HEK293 (cell line): ENCODE data around the gene FUT4.
"Not testable (repeated sequence)": the region's sequence is repeated elsewhere in the genome, so short reads cannot be mapped to it uniquely, and the experiment has no call there.

Experiments used
- CTCF ChIA-PET: fragments of 350-600 bp; formaldehyde crosslinking; extraction: SDS; loops from one replicate; lab custom pipeline; 2021; ENCODE audit warnings: antibody characterized with exemption; lab: Yijun Ruan, JAX
- POLR2A ChIA-PET: fragments of 300-600 bp; formaldehyde crosslinking; extraction: SDS; loops from one replicate; lab custom pipeline; 2020; ENCODE audit warnings: antibody characterized with exemption, inconsistent platforms; lab: Yijun Ruan, JAX
- H3K27ac ChIP-seq: fragments of 200-500 bp; sonication (Bioruptor generic); 2 replicates; pipeline ENCODE4 v1.5.1; 2014; ENCODE audit warnings: low read depth, low read length, control low read depth, inconsistent platforms; ENCODE audit errors: extremely low read depth
- H3K36me3 ChIP-seq, 2 experiments: fragments of 200-500 bp in 1 of 2; sonication (Bioruptor generic) in 1 of 2; 1 replicate in 1 of 2; 2 replicates in 1 of 2; pipeline ENCODE4 v1.5.1; 2014 to 2017; ENCODE audit warnings: inconsistent platforms in 2 of 2, low read length in 2 of 2; ENCODE audit not compliant: control insufficient read depth in 2 of 2, insufficient read depth in 1 of 2
- H3K4me1 ChIP-seq: fragments of 200-500 bp; sonication (Bioruptor generic); 2 replicates; pipeline ENCODE4 v1.5.1; 2014; ENCODE audit warnings: mild to moderate bottlenecking, low read length, inconsistent platforms; ENCODE audit not compliant: control insufficient read depth, insufficient read depth
- H3K4me3 ChIP-seq: 2 replicates; pipeline ENCODE4 v1.5.1; 2011; ENCODE audit warnings: low read depth, mild to moderate bottlenecking, control low read depth, low read length, moderate library complexity
- H3K9me3 ChIP-seq: fragments of 200-500 bp; sonication (Bioruptor generic); 2 replicates; pipeline ENCODE4 v1.5.1; 2014; ENCODE audit warnings: low read depth, low read length, inconsistent platforms; ENCODE audit not compliant: control insufficient read depth, insufficient read depth
- SP2 ChIP-seq: fragments of 450-650 bp; formaldehyde crosslinking; IDR thresholded peaks from 2 replicates; pipeline ENCODE4 v1.5.1; 2016; ENCODE audit warnings: missing biosample characterization, missing genetic modification characterization
- ZFP3 ChIP-seq: fragments of 450-650 bp; formaldehyde crosslinking; IDR thresholded peaks from 2 replicates; pipeline ENCODE4 v1.5.1; 2016; ENCODE audit warnings: low read depth, missing biosample characterization, missing genetic modification characterization
- ZNF132 ChIP-seq: fragments of 450-650 bp; formaldehyde crosslinking; IDR thresholded peaks from 2 replicates; pipeline ENCODE4 v1.5.1; 2017; ENCODE audit warnings: missing biosample characterization, missing genetic modification characterization, borderline replicate concordance
- ZNF140 ChIP-seq: fragments of 450-650 bp; formaldehyde crosslinking; IDR thresholded peaks from 2 replicates; pipeline ENCODE4 v1.5.1; 2016; ENCODE audit warnings: missing biosample characterization, missing genetic modification characterization
- ZNF174 ChIP-seq: fragments of 450-650 bp; formaldehyde crosslinking; IDR thresholded peaks from 2 replicates; pipeline ENCODE4 v1.5.0; 2017; ENCODE audit warnings: missing biosample characterization, mild to moderate bottlenecking, missing genetic modification characterization
- ZNF175 ChIP-seq: fragments of 450-650 bp; formaldehyde crosslinking; IDR thresholded peaks from 2 replicates; pipeline ENCODE4 v1.5.1; 2016; ENCODE audit warnings: missing biosample characterization, missing genetic modification characterization
- ZNF248 ChIP-seq: fragments of 450-650 bp; formaldehyde crosslinking; IDR thresholded peaks from 2 replicates; pipeline ENCODE4 v1.5.1; 2017; ENCODE audit warnings: missing biosample characterization, missing genetic modification characterization
- ZNF311 ChIP-seq: fragments of 450-650 bp; formaldehyde crosslinking; IDR thresholded peaks from 2 replicates; pipeline ENCODE4 v1.5.1; 2017; ENCODE audit warnings: missing biosample characterization, missing genetic modification characterization, borderline replicate concordance
- ZNF335 ChIP-seq: fragments of 450-650 bp; formaldehyde crosslinking; conservative IDR thresholded peaks from 2 replicates; pipeline ENCODE4 v1.5.1; 2016; ENCODE audit warnings: missing biosample characterization, missing genetic modification characterization
- ZNF366 ChIP-seq: fragments of 450-650 bp; formaldehyde crosslinking; conservative IDR thresholded peaks from 2 replicates; pipeline ENCODE4 v1.5.1; 2016; ENCODE audit warnings: missing biosample characterization, missing genetic modification characterization
- ZNF473 ChIP-seq: fragments of 450-650 bp; formaldehyde crosslinking; IDR thresholded peaks from 2 replicates; pipeline ENCODE4 v1.5.1; 2017; ENCODE audit warnings: missing biosample characterization, missing genetic modification characterization
- ZNF510 ChIP-seq: fragments of 450-650 bp; formaldehyde crosslinking; IDR thresholded peaks from 2 replicates; pipeline ENCODE4 v1.5.1; 2018; ENCODE audit warnings: mild to moderate bottlenecking, missing genetic modification characterization, missing biosample characterization; ENCODE audit not compliant: insufficient replicate concordance
- ZNF530 ChIP-seq: fragments of 450-650 bp; formaldehyde crosslinking; IDR thresholded peaks from 2 replicates; pipeline ENCODE4 v1.5.1; 2016; ENCODE audit warnings: low read depth, missing biosample characterization, missing genetic modification characterization
- ZNF549 ChIP-seq: fragments of 450-650 bp; IDR thresholded peaks from 2 replicates; pipeline ENCODE4 v1.5.1; 2018; ENCODE audit warnings: missing biosample characterization, missing genetic modification characterization, mild to moderate bottlenecking, inconsistent platforms, moderate library complexity
- ZNF555 ChIP-seq: fragments of 450-650 bp; formaldehyde crosslinking; conservative IDR thresholded peaks from 2 replicates; pipeline ENCODE4 v1.5.1; 2017; ENCODE audit warnings: missing biosample characterization, mild to moderate bottlenecking, missing genetic modification characterization, inconsistent platforms
- ZNF558 ChIP-seq: fragments of 450-650 bp; formaldehyde crosslinking; IDR thresholded peaks from 2 replicates; pipeline ENCODE4 v1.5.1; 2016; ENCODE audit warnings: missing biosample characterization, missing genetic modification characterization
- ZNF596 ChIP-seq: fragments of 450-650 bp; IDR thresholded peaks from 2 replicates; pipeline ENCODE4 v1.5.0; 2018; ENCODE audit warnings: missing biosample characterization, mild to moderate bottlenecking, missing genetic modification characterization, moderate library complexity
- ZNF629 ChIP-seq: fragments of 450-650 bp; formaldehyde crosslinking; IDR thresholded peaks from 2 replicates; pipeline ENCODE4 v1.5.1; 2017; ENCODE audit warnings: missing biosample characterization, missing genetic modification characterization
- ZNF747 ChIP-seq: fragments of 450-650 bp; formaldehyde crosslinking; IDR thresholded peaks from 2 replicates; pipeline ENCODE4 v1.5.1; 2016; ENCODE audit warnings: missing biosample characterization, missing genetic modification characterization
- ZNF843 ChIP-seq: fragments of 450-650 bp; formaldehyde crosslinking; IDR thresholded peaks from 2 replicates; pipeline ENCODE4 v1.5.1; 2016; ENCODE audit warnings: missing biosample characterization, missing genetic modification characterization
- TF ChIP-seq, protein P1 (sequence below): fragments of 450-650 bp; formaldehyde crosslinking; IDR thresholded peaks from 2 replicates; pipeline ENCODE4 v1.5.1; 2016; ENCODE audit warnings: missing biosample characterization, missing genetic modification characterization
- TF ChIP-seq, protein P2 (sequence below): fragments of 450-650 bp; formaldehyde crosslinking; IDR thresholded peaks from 2 replicates; pipeline ENCODE4 v1.5.1; 2016; ENCODE audit warnings: missing biosample characterization, missing genetic modification characterization
- TF ChIP-seq, protein P3 (sequence below): fragments of 450-650 bp; formaldehyde crosslinking; IDR thresholded peaks from 2 replicates; pipeline ENCODE4 v1.5.1; 2016; ENCODE audit warnings: missing biosample characterization, missing genetic modification characterization
- TF ChIP-seq, protein P4 (sequence below): fragments of 450-650 bp; formaldehyde crosslinking; IDR thresholded peaks from 2 replicates; pipeline ENCODE4 v1.5.1; 2016; ENCODE audit warnings: missing biosample characterization, missing genetic modification characterization
- TF ChIP-seq, protein P5 (sequence below): fragments of 450-650 bp; formaldehyde crosslinking; IDR thresholded peaks from 2 replicates; pipeline ENCODE4 v1.5.1; 2016; ENCODE audit warnings: missing biosample characterization, missing genetic modification characterization, low read depth

The FUT4 gene

DNA sequence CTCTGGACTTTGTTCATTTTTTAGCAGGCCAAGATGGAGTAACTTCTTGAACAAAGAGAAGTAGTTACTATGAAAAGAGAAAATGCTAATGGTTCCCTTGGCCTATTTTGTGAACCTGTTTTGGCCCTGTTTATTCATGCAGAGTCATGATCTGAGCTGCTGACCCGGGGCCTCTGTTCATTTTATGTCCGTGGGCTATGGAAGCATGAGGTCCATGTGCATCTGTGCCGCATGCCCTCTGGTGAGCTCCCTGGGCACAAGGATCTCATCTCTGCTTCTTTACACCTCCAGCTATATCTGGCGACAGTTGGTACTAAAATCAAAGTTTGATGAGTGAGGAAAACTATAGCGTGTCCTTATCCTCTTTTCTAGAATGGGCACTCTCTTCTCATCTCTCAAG is 24.5 kb downstream of the FUT4 start:
- Histone ChIP-seq H3K36me3 (no peaks in the 10 kb centered on the region), H3K4me1 (no peaks in the 10 kb centered on the region), H3K27ac (no peak overlapping the region)
- TF ChIP-seq ZNF132 (tag by site-specific recombination): no peak
- no peak for TF ChIP-seq ZNF530 (tag by site-specific recombination)
- no peak for TF ChIP-seq ZNF843 (tag by site-specific recombination)
- TF ChIP-seq ZNF311 (tag by site-specific recombination): no peak
- no peak for TF ChIP-seq ZNF558
- TF ChIP-seq, all 188 proteins: peak for 0
- H3K4me3 ChIP-seq: no peak overlapping the region
- POLR2A ChIA-PET: no interaction called here
- CTCF ChIA-PET: no interaction called here
- no peaks in the 10 kb centered on the region for H3K9me3 ChIP-seq

DNA sequence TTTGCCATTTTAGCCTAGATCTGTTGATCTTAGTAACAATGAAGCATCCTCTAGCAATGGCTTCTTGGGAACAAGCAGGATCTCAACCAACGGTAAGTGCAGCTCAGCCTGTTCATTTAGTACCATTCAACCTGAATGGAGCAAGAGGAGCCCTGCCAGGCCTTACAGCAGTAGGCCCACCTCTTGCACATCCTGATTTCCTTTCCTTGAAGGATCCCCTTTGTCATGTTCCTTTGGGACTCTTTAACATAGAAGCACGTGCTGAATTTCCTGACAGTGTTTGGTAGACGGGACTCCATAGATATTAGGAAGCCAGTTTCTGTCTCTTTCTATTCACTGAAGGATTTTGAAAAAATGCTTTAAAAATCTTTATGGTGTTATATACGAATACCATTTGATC is 25.0 kb downstream of the FUT4 start:
- Histone ChIP-seq H3K27ac (no peak overlapping the region), H3K9me3 (no peaks in the 10 kb centered on the region), H3K36me3 (no peaks in the 10 kb centered on the region), H3K4me3 (no peak overlapping the region), H3K4me1 (no peaks in the 10 kb centered on the region)
- CTCF ChIA-PET: no interaction called here
- POLR2A ChIA-PET: no interaction called here
- TF ChIP-seq SP2 (tag by site-specific recombination) (no peak), ZNF366 (tag by site-specific recombination) (no peak), ZNF596 (tag by site-specific recombination) (no peak), ZNF629 (tag by site-specific recombination) (no peak), ZNF175 (tag by site-specific recombination) (no peak), ZNF248 (tag by site-specific recombination) (no peak), ZNF473 (no peak), ZNF510 (tag by site-specific recombination) (no peak), ZNF174 (no peak), ZNF335 (tag by site-specific recombination) (no peak), ZNF140 (tag by site-specific recombination) (no peak), ZNF555 (tag by site-specific recombination) (no peak), ZFP3 (tag by site-specific recombination) (no peak), ZNF747 (tag by site-specific recombination) (no peak), ZNF549 (no peak)
- TF ChIP-seq, protein P1, sequence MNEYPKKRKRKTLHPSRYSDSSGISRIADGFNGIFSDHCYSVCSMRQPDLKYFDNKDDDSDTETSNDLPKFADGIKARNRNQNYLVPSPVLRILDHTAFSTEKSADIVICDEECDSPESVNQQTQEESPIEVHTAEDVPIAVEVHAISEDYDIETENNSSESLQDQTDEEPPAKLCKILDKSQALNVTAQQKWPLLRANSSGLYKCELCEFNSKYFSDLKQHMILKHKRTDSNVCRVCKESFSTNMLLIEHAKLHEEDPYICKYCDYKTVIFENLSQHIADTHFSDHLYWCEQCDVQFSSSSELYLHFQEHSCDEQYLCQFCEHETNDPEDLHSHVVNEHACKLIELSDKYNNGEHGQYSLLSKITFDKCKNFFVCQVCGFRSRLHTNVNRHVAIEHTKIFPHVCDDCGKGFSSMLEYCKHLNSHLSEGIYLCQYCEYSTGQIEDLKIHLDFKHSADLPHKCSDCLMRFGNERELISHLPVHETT (tag by site-specific recombination): no peak
- TF ChIP-seq, protein P2, sequence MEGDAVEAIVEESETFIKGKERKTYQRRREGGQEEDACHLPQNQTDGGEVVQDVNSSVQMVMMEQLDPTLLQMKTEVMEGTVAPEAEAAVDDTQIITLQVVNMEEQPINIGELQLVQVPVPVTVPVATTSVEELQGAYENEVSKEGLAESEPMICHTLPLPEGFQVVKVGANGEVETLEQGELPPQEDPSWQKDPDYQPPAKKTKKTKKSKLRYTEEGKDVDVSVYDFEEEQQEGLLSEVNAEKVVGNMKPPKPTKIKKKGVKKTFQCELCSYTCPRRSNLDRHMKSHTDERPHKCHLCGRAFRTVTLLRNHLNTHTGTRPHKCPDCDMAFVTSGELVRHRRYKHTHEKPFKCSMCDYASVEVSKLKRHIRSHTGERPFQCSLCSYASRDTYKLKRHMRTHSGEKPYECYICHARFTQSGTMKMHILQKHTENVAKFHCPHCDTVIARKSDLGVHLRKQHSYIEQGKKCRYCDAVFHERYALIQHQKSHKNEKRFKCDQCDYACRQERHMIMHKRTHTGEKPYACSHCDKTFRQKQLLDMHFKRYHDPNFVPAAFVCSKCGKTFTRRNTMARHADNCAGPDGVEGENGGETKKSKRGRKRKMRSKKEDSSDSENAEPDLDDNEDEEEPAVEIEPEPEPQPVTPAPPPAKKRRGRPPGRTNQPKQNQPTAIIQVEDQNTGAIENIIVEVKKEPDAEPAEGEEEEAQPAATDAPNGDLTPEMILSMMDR (tag by site-specific recombination): no peak
- TF ChIP-seq, protein P3, sequence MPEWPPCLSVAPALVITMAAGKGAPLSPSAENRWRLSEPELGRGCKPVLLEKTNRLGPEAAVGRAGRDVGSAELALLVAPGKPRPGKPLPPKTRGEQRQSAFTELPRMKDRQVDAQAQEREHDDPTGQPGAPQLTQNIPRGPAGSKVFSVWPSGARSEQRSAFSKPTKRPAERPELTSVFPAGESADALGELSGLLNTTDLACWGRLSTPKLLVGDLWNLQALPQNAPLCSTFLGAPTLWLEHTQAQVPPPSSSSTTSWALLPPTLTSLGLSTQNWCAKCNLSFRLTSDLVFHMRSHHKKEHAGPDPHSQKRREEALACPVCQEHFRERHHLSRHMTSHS (tag by site-specific recombination): no peak
- TF ChIP-seq, protein P4, sequence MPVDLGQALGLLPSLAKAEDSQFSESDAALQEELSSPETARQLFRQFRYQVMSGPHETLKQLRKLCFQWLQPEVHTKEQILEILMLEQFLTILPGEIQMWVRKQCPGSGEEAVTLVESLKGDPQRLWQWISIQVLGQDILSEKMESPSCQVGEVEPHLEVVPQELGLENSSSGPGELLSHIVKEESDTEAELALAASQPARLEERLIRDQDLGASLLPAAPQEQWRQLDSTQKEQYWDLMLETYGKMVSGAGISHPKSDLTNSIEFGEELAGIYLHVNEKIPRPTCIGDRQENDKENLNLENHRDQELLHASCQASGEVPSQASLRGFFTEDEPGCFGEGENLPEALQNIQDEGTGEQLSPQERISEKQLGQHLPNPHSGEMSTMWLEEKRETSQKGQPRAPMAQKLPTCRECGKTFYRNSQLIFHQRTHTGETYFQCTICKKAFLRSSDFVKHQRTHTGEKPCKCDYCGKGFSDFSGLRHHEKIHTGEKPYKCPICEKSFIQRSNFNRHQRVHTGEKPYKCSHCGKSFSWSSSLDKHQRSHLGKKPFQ (tag by site-specific recombination): no peak
- TF ChIP-seq, protein P5, sequence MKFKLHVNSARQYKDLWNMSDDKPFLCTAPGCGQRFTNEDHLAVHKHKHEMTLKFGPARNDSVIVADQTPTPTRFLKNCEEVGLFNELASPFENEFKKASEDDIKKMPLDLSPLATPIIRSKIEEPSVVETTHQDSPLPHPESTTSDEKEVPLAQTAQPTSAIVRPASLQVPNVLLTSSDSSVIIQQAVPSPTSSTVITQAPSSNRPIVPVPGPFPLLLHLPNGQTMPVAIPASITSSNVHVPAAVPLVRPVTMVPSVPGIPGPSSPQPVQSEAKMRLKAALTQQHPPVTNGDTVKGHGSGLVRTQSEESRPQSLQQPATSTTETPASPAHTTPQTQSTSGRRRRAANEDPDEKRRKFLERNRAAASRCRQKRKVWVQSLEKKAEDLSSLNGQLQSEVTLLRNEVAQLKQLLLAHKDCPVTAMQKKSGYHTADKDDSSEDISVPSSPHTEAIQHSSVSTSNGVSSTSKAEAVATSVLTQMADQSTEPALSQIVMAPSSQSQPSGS (tag by site-specific recombination): no peak

GRCh38 chr11:94572975-94573374 is 29.3 kb downstream of the FUT4 start:
- H3K27ac ChIP-seq, H3K4me3 ChIP-seq, H3K4me1 ChIP-seq, H3K36me3 ChIP-seq, POLR2A ChIA-PET, CTCF ChIA-PET, H3K9me3 ChIP-seq: not testable (repeated sequence)
